Esophagus muscularis mucosa (tissue), 4 donors: ENCODE results near the gene NEB. TPM values are rescaled to one million over a fixed set of nuclear protein-coding genes. Genes with fewer than 3 reads are reported as not detected.

ENCODE experiments used
- DNase-seq: peaks from one replicate; pipeline ENCODE4 v3.0.0-alpha.2; 2017; ENCODE audit errors: extremely low spot score
- H3K27ac ChIP-seq, 4 donors: fragments of 200-600 bp; sonication (generic); replicated peaks in 1 of 4; 1 replicate in 3 of 4; 2 replicates in 1 of 4; pipeline ENCODE4 v1.5.1; 2016 to 2019; ENCODE audit warnings: mild to moderate bottlenecking in 1 of 4
- H3K27me3 ChIP-seq, 4 donors: fragments of 200-600 bp; sonication (generic); one replicate each; pipeline versions ENCODE4 v1.5.1 to v1.6.0; 2016 to 2019
- H3K36me3 ChIP-seq, 4 donors: fragments of 200-600 bp; sonication (generic); one replicate each; pipeline ENCODE4 v1.5.1; 2016 to 2019
- H3K4me1 ChIP-seq, 4 donors: fragments of 200-600 bp; sonication (generic); one replicate each; pipeline ENCODE4 v1.5.1; 2016 to 2019
- H3K4me3 ChIP-seq, 4 donors: fragments of 200-600 bp; sonication (generic); 1 replicate in 2 of 4; 2 replicates in 2 of 4; pipeline ENCODE4 v1.5.1; 2016 to 2019; ENCODE audit warnings: mild to moderate bottlenecking in 4 of 4, moderate library complexity in 1 of 4
- H3K9me3 ChIP-seq, 4 donors: fragments of 200-600 bp; sonication (generic); 1 replicate in 3 of 4; 2 replicates in 1 of 4; pipeline ENCODE4 v1.5.1; 2016 to 2019
- CTCF ChIP-seq, 3 experiments: fragments of 200-600 bp in 2 of 3; fragments of 450-650 bp in 1 of 3; sonication (generic) in 2 of 3; IDR thresholded peaks; one replicate each; pipeline ENCODE4 v1.5.1; 2017 to 2019; ENCODE audit warnings: antibody characterized with exemption in 3 of 3, mild to moderate bottlenecking in 2 of 3, moderate library complexity in 1 of 3
- EP300 ChIP-seq: sonication (generic); formaldehyde crosslinking; IDR thresholded peaks from one replicate; pipeline ENCODE4 v1.6.1; 2017; ENCODE audit warnings: antibody characterized with exemption
- POLR2A ChIP-seq: fragments of 450-650 bp; IDR thresholded peaks from one replicate; pipeline ENCODE4 v1.6.1; 2017; ENCODE audit warnings: antibody characterized with exemption, moderate library complexity, mild to moderate bottlenecking, low read depth
- POLR2AphosphoS5 ChIP-seq, 2 donors: sonication (generic); formaldehyde crosslinking; IDR thresholded peaks; one replicate each; pipeline ENCODE4 v1.6.1; 2017; ENCODE audit warnings: antibody characterized with exemption in 2 of 2
- WGBS: methylation state at CpG from one replicate; pipeline ENCODE4 v1.1.5; 2018; 5-methylcytosine and 5-hydroxymethylcytosine counted together
- intact Hi-C: fragments of 100-400 bp; cut with DNase I; formaldehyde crosslinking; loops from one replicate; pipeline ENCODE4 v1.15.1; 2023
- total RNA-seq, 4 donors: library from RNA; depleted of rRNA; stranded (reverse); fragments of >200 nt; gene quantifications; one replicate each; pipeline versions ENCODE4 v1.1.0 to v1.2.1, GENCODE V29; 2016

NEB gene
- total RNA-seq, 4 donors from 2014 or later: 0.23 to 0.84 (median 0.54) TPM

DNA sequence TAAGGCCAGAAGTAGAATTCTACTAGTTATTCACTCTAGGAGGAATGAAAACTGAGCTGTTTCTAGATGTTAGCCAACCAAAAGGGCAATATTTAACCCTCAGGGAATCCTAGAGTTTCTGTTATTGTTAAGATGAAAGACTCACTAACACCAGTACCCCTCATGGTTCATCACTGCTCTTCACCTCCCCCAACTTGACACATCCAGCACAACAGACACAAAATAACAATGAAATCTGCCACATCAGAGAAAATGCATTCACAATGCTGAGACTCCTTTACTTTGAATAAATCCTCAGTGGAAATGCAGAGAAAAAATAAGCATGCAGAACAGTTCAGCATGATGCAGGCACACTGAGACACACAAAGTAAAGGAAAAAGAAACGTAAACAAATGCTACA is 213.3 kb downstream of the NEB start:
- Histone ChIP-seq H3K27ac (no peak overlapping the region), H3K4me1 (no peaks in the 10 kb centered on the region), H3K36me3 (no peaks in the 10 kb centered on the region), H3K27me3 (no peaks in the 10 kb centered on the region), H3K4me3 (no peak overlapping the region), H3K9me3 (no peaks in the 10 kb centered on the region)
- no peak for DNase-seq
- WGBS: 68% methylated on average over 1 of the region's 1 CpG
- TF ChIP-seq CTCF (IDR thresholded peaks at IDR 0.05) (no peak), POLR2A (no peak), EP300 (no peak), POLR2AphosphoS5 (IDR thresholded peaks at IDR 0.05) (no peak)
- intact Hi-C loops: no loop called here

GRCh38 chr2:151518802-151519201 is 215.5 kb downstream of the NEB start:
- H3K27me3 ChIP-seq: no peaks in the 10 kb centered on the region
- 84% methylated on average over 3 of the region's 3 CpGs for WGBS
- TF ChIP-seq POLR2AphosphoS5 (IDR thresholded peaks at IDR 0.05): no peak
- no peak for TF ChIP-seq POLR2A
- no peak for TF ChIP-seq EP300
- no peak for TF ChIP-seq CTCF (IDR thresholded peaks at IDR 0.05)

DNA sequence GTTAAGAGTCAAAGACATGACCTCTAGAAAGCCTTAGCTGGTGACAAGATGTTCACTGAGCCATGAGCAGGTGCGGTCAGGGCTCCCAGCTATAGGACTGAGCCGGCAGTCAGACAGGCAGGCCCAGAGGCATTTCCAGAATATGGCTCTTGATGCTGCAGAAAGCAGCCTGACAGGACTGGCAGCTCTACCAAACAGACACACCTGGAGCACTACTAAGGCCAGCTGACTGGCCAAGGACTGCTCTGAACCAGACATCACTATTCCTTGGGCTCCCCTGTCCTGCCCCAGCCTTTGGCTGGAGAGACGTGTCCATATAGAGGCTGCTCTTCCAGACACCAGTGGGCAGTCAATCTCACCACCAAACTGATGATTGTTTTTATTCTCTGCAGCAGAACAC is 225.8 kb downstream of the NEB start:
- Histone ChIP-seq H3K27ac (no peak overlapping the region), H3K4me3 (no peak overlapping the region), H3K27me3 (no peaks in the 10 kb centered on the region), H3K4me1 (no peaks in the 10 kb centered on the region), H3K36me3 (peaks cover 0 to 8% (median 0%) of the 10 kb centered on the region in 4 donors), H3K9me3 (no peaks in the 10 kb centered on the region)
- 91% methylated on average over 2 of the region's 3 CpGs for WGBS
- intact Hi-C loops: no loop called here
- no peak for TF ChIP-seq CTCF (IDR thresholded peaks at IDR 0.05)
- TF ChIP-seq POLR2A: no peak
- TF ChIP-seq POLR2AphosphoS5 (IDR thresholded peaks at IDR 0.05): no peak
- TF ChIP-seq EP300: no peak
- no peak for DNase-seq

More at GRCh38 chr2:151518802-151519201, 215.5 kb downstream of the NEB start:
- H3K9me3 ChIP-seq: no peaks in the 10 kb centered on the region
- no peak overlapping the region for H3K4me3 ChIP-seq
- no peaks in the 10 kb centered on the region for H3K4me1 ChIP-seq
- H3K36me3 ChIP-seq: no peaks in the 10 kb centered on the region
- intact Hi-C loops: no loop called here
- H3K27ac ChIP-seq: no peak overlapping the region
- no peak for DNase-seq

- H3K36me3 ChIP-seq: peaks cover 0 to 8% (median 0%) of the 10 kb centered on the region in 4 donors
Measured at GRCh38 chr2:151506170-151506569, 228.1 kb downstream of the NEB start.

More at GRCh38 chr2:151506170-151506569, 228.1 kb downstream of the NEB start:
- TF ChIP-seq POLR2A (no peak), CTCF (IDR thresholded peaks at IDR 0.05) (no peak), POLR2AphosphoS5 (IDR thresholded peaks at IDR 0.05) (no peak), EP300 (no peak)
- WGBS: 98% methylated on average over 4 of the region's 4 CpGs
- intact Hi-C loops: no loop called here
- H3K27me3 ChIP-seq: no peaks in the 10 kb centered on the region
- no peak overlapping the region for H3K4me3 ChIP-seq
- no peak overlapping the region for H3K27ac ChIP-seq
- no peaks in the 10 kb centered on the region for H3K9me3 ChIP-seq
- DNase-seq: no peak
- no peaks in the 10 kb centered on the region for H3K4me1 ChIP-seq
